H9 (cell line): Measurements from ENCODE around the gene TEC. TPM values are rescaled to one million over a fixed set of nuclear protein-coding genes. Genes with fewer than 3 reads are reported as not detected.

Source experiments
- DNase-seq: peaks from one replicate; pipeline ENCODE4 v3.0.0-alpha.2; 2017
- H2AFZ ChIP-seq: one replicate; pipeline ENCODE4 v1.6.1; 2013; ENCODE audit warnings: mild to moderate bottlenecking, low read length, control low read depth, moderate library complexity
- H2AK5ac ChIP-seq: 2 replicates; pipeline ENCODE4 v1.6.1; 2013; ENCODE audit warnings: low read length, control low read depth, mixed read lengths; ENCODE audit not compliant: insufficient read length
- H2BK120ac ChIP-seq: one replicate; pipeline ENCODE4 v1.6.1; 2013; ENCODE audit warnings: low read depth, mild to moderate bottlenecking, low read length, control low read depth, inconsistent platforms; ENCODE audit not compliant: poor library complexity, severe bottlenecking
- H2BK12ac ChIP-seq: 2 replicates; pipeline ENCODE4 v1.6.1; 2013; ENCODE audit warnings: low read length, control low read depth, mixed read lengths, low read depth; ENCODE audit not compliant: insufficient read length
- H2BK15ac ChIP-seq: 2 replicates; pipeline ENCODE4 v1.6.1; 2013; ENCODE audit warnings: low read depth, low read length, control low read depth
- H2BK20ac ChIP-seq: one replicate; pipeline ENCODE4 v1.6.1; 2013; ENCODE audit warnings: low read depth, mild to moderate bottlenecking, low read length, control low read depth, inconsistent platforms; ENCODE audit not compliant: poor library complexity, severe bottlenecking
- H2BK5ac ChIP-seq: 2 replicates; pipeline ENCODE4 v1.6.1; 2013; ENCODE audit warnings: low read length, control low read depth, mixed read lengths; ENCODE audit not compliant: insufficient read length
- H3K14ac ChIP-seq: 2 replicates; pipeline ENCODE4 v1.6.1; 2013; ENCODE audit warnings: low read length, control low read depth; ENCODE audit not compliant: insufficient read depth
- H3K18ac ChIP-seq: 2 replicates; pipeline ENCODE4 v1.6.1; 2013; ENCODE audit warnings: low read depth, mild to moderate bottlenecking, mixed read lengths, low read length, control low read depth; ENCODE audit not compliant: insufficient read length
- H3K23ac ChIP-seq: 2 replicates; pipeline ENCODE4 v1.6.1; 2013; ENCODE audit warnings: low read length, control low read depth, mixed read lengths, low read depth; ENCODE audit not compliant: insufficient read length
- H3K23me2 ChIP-seq: 2 replicates; pipeline ENCODE4 v1.6.1; 2013; ENCODE audit warnings: low read depth, mild to moderate bottlenecking, mixed read lengths, low read length, control low read depth; ENCODE audit not compliant: insufficient read length, poor library complexity, severe bottlenecking
- H3K27ac ChIP-seq: 2 replicates; pipeline ENCODE4 v1.5.1; 2013; ENCODE audit warnings: low read length, control low read depth, mixed read lengths, low read depth; ENCODE audit not compliant: insufficient read length
- H3K27me3 ChIP-seq: 2 replicates; pipeline ENCODE4 v1.6.1; 2013; ENCODE audit warnings: low read length, control low read depth, inconsistent platforms; ENCODE audit not compliant: insufficient read depth
- H3K4ac ChIP-seq: 2 replicates; pipeline ENCODE4 v1.6.1; 2013; ENCODE audit warnings: low read depth, mild to moderate bottlenecking, control low read depth, inconsistent platforms, low read length, moderate library complexity
- H3K4me1 ChIP-seq: 2 replicates; pipeline ENCODE4 v1.6.1; 2013; ENCODE audit warnings: low read length, control low read depth, inconsistent platforms; ENCODE audit not compliant: insufficient read depth
- H3K4me2 ChIP-seq: 2 replicates; pipeline ENCODE4 v1.6.1; 2013; ENCODE audit warnings: low read length, control low read depth, mixed read lengths; ENCODE audit not compliant: insufficient read length, insufficient read depth
- H3K56ac ChIP-seq: 2 replicates; pipeline ENCODE4 v1.6.1; 2013; ENCODE audit warnings: low read depth, mild to moderate bottlenecking, mixed read lengths, low read length, control low read depth; ENCODE audit not compliant: insufficient read length
- H3K79me1 ChIP-seq: 2 replicates; pipeline ENCODE4 v1.6.1; 2013; ENCODE audit warnings: low read depth, mild to moderate bottlenecking, moderate library complexity, low read length, control low read depth, inconsistent platforms; ENCODE audit not compliant: insufficient read depth, poor library complexity, severe bottlenecking
- H3K79me2 ChIP-seq: 2 replicates; pipeline ENCODE4 v1.6.1; 2013; ENCODE audit warnings: low read length, control low read depth, inconsistent platforms; ENCODE audit not compliant: insufficient read depth
- H3K9ac ChIP-seq: 2 replicates; pipeline ENCODE4 v1.6.1; 2013; ENCODE audit warnings: low read length, control low read depth, mixed read lengths; ENCODE audit not compliant: insufficient read length; ENCODE audit errors: extremely low read depth
- H3K9me3 ChIP-seq: one replicate; pipeline ENCODE4 v1.6.1; 2013; ENCODE audit warnings: low read depth, low read length, inconsistent platforms; ENCODE audit not compliant: control insufficient read depth
- H3T11ph ChIP-seq: one replicate; pipeline ENCODE4 v1.6.1; 2013; ENCODE audit warnings: mild to moderate bottlenecking, low read length, control low read depth, inconsistent platforms
- H4K20me1 ChIP-seq: one replicate; pipeline ENCODE4 v1.6.1; 2013; ENCODE audit not compliant: control insufficient read depth, insufficient read length, insufficient read depth
- H4K5ac ChIP-seq: 2 replicates; pipeline ENCODE4 v1.6.1; 2013; ENCODE audit warnings: low read depth, mild to moderate bottlenecking, mixed read lengths, low read length, control low read depth; ENCODE audit not compliant: insufficient read length
- H4K8ac ChIP-seq: replicated peaks from 2 replicates; pipeline ENCODE4 v1.6.1; 2013; ENCODE audit warnings: low read length, control low read depth, mixed read lengths, low read depth; ENCODE audit not compliant: insufficient read length
- H4K91ac ChIP-seq: 2 replicates; pipeline ENCODE4 v1.6.1; 2013; ENCODE audit warnings: low read depth, mild to moderate bottlenecking, moderate library complexity, mixed read lengths, low read length, control low read depth; ENCODE audit not compliant: insufficient read length
- H3K27ac Mint-ChIP-seq, 3 experiments: 2 replicates in 2 of 3; 3 replicates in 1 of 3; pipeline ENCODE4 v1.8.0; 2020 to 2021; ENCODE audit warnings: mixed read lengths in 3 of 3, mild to moderate bottlenecking in 1 of 3, moderate library complexity in 1 of 3
- H3K27me3 Mint-ChIP-seq: 2 replicates; pipeline ENCODE4 v1.8.0; 2021; ENCODE audit warnings: low read depth, mild to moderate bottlenecking, moderate library complexity, mixed read lengths
- H3K36me3 Mint-ChIP-seq, 3 experiments: 2 replicates in 2 of 3; 3 replicates in 1 of 3; pipeline ENCODE4 v1.8.0; 2020 to 2021; ENCODE audit warnings: low read depth in 3 of 3, mixed read lengths in 3 of 3; ENCODE audit not compliant: insufficient read depth in 1 of 3
- H3K4me1 Mint-ChIP-seq, 2 experiments: 2 replicates each; pipeline ENCODE4 v1.8.0; 2020; ENCODE audit warnings: mixed read lengths in 2 of 2
- H3K4me3 Mint-ChIP-seq, 2 experiments: 2 replicates in 1 of 2; 3 replicates in 1 of 2; pipeline ENCODE4 v1.8.0; 2020 to 2021; ENCODE audit warnings: mild to moderate bottlenecking in 2 of 2, mixed read lengths in 2 of 2, moderate library complexity in 1 of 2
- H3K9me3 Mint-ChIP-seq, 2 experiments: 2 replicates in 1 of 2; 3 replicates in 1 of 2; pipeline ENCODE4 v1.8.0; 2020; ENCODE audit warnings: mild to moderate bottlenecking in 2 of 2, mixed read lengths in 2 of 2, moderate library complexity in 1 of 2
- WGBS: extraction: QIAGEN DNeasy Blood & Tissue Kit; methylation state at CpG from one replicate; pipeline ENCODE4 v1.1.7; 2013; ENCODE audit warnings: missing lambda C conversion rate, low lambda C conversion rate, mixed read lengths; ENCODE audit not compliant: insufficient read length; ENCODE audit errors: extremely low coverage; 5-methylcytosine and 5-hydroxymethylcytosine counted together
- total RNA-seq: library from RNA; stranded (reverse); gene quantifications from 2 replicates; pipeline ENCODE4 v1.2.1, GENCODE V29; 2021
- TF ChIP-seq, protein P1 (sequence below): fragments of 200-600 bp; sonication (generic); conservative IDR thresholded peaks from 3 replicates; pipeline ENCODE4 v1.8.0; 2021; ENCODE audit warnings: antibody characterized with exemption, mild to moderate bottlenecking

The TEC gene
- total RNA-seq, 1 experiment from 2014 or later: 1.8 TPM

DNA sequence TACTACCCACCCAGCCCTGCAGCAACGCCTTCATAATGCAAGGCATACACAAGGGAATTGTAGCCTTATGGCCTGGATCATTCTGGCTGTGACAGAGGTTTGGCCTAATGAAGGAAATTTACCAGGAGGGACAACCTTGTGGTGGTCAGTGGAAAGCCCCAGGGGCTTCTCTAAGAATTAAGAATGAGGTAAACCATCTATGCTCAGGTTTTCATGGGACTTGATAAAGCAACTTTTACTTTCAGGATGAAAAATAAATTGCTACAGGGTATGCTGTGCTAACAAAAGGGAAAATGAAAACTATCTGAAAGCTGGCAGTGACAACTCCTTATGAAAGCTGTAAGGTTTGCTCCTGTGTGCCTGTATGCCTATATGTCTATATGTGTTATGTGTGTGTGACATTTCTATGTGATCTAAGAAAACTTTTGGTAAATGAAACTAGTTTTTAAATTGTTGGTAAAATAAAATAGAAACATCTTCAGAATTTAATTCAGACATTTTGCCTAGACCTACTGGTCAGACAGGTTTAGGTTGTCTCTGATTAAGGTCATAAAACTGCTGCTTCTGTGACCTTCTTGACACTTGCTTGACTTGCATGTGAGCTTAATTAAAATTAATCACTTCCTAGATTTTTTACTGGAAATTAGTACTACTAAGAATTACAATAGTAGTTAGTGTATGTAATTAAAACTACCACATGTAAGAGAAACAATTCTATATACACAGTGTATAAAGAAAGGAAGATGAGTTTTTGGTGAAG, 115.7 kb downstream of the TEC start:
- Histone ChIP-seq H3K27me3 (no peaks in the 10 kb centered on the region), H2BK5ac (no peak overlapping the region), H4K91ac (no peak overlapping the region), H3K79me2 (no peaks in the 10 kb centered on the region), H2BK20ac (no peak overlapping the region), H3K23me2 (no peaks in the 10 kb centered on the region), H2BK15ac (no peak overlapping the region), H3K27ac (no peak overlapping the region), H3K14ac (no peak overlapping the region), H2BK120ac (no peak overlapping the region), H2AFZ (no peak overlapping the region), H3K56ac (no peak overlapping the region), H4K8ac (no peak overlapping the region), H3T11ph (no peak overlapping the region), H3K9me3 (peaks cover 24% of the 10 kb centered on the region), H3K4me1 (no peaks in the 10 kb centered on the region; the same call in 1 of the 2 replicates), H2AK5ac (no peak overlapping the region), H3K18ac (no peak overlapping the region), H4K20me1 (no peaks in the 10 kb centered on the region), H3K9ac (no peak overlapping the region), H3K4ac (no peak overlapping the region), H3K23ac (no peak overlapping the region), H3K79me1 (no peaks in the 10 kb centered on the region), H4K5ac (no peak overlapping the region), H2BK12ac (no peak overlapping the region), H3K4me2 (no peak overlapping the region)
- H3K27me3 Mint-ChIP-seq: no peaks in the 10 kb centered on the region
- H3K36me3 Mint-ChIP-seq: peaks cover 27 to 43% (median 40%) of the 10 kb centered on the region in 3 experiments
- TF ChIP-seq, protein P1, sequence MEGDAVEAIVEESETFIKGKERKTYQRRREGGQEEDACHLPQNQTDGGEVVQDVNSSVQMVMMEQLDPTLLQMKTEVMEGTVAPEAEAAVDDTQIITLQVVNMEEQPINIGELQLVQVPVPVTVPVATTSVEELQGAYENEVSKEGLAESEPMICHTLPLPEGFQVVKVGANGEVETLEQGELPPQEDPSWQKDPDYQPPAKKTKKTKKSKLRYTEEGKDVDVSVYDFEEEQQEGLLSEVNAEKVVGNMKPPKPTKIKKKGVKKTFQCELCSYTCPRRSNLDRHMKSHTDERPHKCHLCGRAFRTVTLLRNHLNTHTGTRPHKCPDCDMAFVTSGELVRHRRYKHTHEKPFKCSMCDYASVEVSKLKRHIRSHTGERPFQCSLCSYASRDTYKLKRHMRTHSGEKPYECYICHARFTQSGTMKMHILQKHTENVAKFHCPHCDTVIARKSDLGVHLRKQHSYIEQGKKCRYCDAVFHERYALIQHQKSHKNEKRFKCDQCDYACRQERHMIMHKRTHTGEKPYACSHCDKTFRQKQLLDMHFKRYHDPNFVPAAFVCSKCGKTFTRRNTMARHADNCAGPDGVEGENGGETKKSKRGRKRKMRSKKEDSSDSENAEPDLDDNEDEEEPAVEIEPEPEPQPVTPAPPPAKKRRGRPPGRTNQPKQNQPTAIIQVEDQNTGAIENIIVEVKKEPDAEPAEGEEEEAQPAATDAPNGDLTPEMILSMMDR: no peak
- DNase-seq: no peak
- peaks cover 24 to 32% of the 10 kb centered on the region in 2 experiments for H3K9me3 Mint-ChIP-seq
- peaks cover 4 to 5% of the 10 kb centered on the region in 2 experiments; a peak in 3 of 4 replicates for H3K4me1 Mint-ChIP-seq
- no CpG with 5 or more reads among the region's 1 CpG for WGBS
- H3K4me3 Mint-ChIP-seq: no peak overlapping the region
- H3K27ac Mint-ChIP-seq: no peak overlapping the region
